Omental fat pad (tissue), 4 donors: ENCODE measurements around the gene TFEB. TPM values are rescaled to one million over a fixed set of nuclear protein-coding genes. Genes with fewer than 3 reads are reported as not detected.

Experiments used
- ATAC-seq: fragments of 150-250 bp; one replicate; pipeline ENCODE4 v1.9.1; 2016; ENCODE audit warnings: mild to moderate bottlenecking, moderate library complexity; ENCODE audit not compliant: low FRiP score
- DNase-seq: peaks from one replicate; pipeline ENCODE4 v3.0.0-alpha.2; 2019; ENCODE audit warnings: low spot score
- total RNA-seq, 4 donors: library from RNA; depleted of rRNA; stranded (reverse); fragments of >200 nt; gene quantifications; one replicate each; pipeline ENCODE4 v1.1.0, GENCODE V29; 2016
- TF ChIP-seq, protein P1 (sequence below), 3 donors: fragments of 450-650 bp; IDR thresholded peaks; one replicate each; pipeline ENCODE4 v1.5.1; 2016 to 2017; ENCODE audit warnings: antibody characterized with exemption in 3 of 3, mild to moderate bottlenecking in 3 of 3, moderate library complexity in 2 of 3

TFEB gene
- total RNA-seq, 4 donors from 2014 or later, result 7.1 to 24.4 (median 14.5) TPM

- DNase-seq (no peak), ATAC-seq (no peak)
- TF ChIP-seq, protein P1, sequence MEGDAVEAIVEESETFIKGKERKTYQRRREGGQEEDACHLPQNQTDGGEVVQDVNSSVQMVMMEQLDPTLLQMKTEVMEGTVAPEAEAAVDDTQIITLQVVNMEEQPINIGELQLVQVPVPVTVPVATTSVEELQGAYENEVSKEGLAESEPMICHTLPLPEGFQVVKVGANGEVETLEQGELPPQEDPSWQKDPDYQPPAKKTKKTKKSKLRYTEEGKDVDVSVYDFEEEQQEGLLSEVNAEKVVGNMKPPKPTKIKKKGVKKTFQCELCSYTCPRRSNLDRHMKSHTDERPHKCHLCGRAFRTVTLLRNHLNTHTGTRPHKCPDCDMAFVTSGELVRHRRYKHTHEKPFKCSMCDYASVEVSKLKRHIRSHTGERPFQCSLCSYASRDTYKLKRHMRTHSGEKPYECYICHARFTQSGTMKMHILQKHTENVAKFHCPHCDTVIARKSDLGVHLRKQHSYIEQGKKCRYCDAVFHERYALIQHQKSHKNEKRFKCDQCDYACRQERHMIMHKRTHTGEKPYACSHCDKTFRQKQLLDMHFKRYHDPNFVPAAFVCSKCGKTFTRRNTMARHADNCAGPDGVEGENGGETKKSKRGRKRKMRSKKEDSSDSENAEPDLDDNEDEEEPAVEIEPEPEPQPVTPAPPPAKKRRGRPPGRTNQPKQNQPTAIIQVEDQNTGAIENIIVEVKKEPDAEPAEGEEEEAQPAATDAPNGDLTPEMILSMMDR (IDR thresholded peaks at IDR 0.05), result no peak
Observed at GRCh38 chr6:41685641-41686380, 49.6 kb downstream of the TFEB start.

- TF ChIP-seq, protein P1 (IDR thresholded peaks at IDR 0.05), result no peak
- ATAC-seq (no peak), DNase-seq (no peak)
Observed at GRCh38 chr6:41684311-41685180, 50.9 kb downstream of the TFEB start.

GRCh38 chr6:41683523-41684310 lies 51.7 kb downstream of the TFEB start:
- peak; percentile 80 for ATAC-seq

GRCh38 chr6:41683273-41683522 lies 52.2 kb downstream of the TFEB start:
- TF ChIP-seq, protein P1 (IDR thresholded peaks at IDR 0.05), result no peak
- no peak for ATAC-seq
- DNase-seq, result no peak

More at GRCh38 chr6:41683523-41684310, 51.7 kb downstream of the TFEB start:
- TF ChIP-seq, protein P1 (IDR thresholded peaks at IDR 0.05), result peak in 1 of 3 donors; percentile 81
- DNase-seq, result peak; percentile 63

DNA sequence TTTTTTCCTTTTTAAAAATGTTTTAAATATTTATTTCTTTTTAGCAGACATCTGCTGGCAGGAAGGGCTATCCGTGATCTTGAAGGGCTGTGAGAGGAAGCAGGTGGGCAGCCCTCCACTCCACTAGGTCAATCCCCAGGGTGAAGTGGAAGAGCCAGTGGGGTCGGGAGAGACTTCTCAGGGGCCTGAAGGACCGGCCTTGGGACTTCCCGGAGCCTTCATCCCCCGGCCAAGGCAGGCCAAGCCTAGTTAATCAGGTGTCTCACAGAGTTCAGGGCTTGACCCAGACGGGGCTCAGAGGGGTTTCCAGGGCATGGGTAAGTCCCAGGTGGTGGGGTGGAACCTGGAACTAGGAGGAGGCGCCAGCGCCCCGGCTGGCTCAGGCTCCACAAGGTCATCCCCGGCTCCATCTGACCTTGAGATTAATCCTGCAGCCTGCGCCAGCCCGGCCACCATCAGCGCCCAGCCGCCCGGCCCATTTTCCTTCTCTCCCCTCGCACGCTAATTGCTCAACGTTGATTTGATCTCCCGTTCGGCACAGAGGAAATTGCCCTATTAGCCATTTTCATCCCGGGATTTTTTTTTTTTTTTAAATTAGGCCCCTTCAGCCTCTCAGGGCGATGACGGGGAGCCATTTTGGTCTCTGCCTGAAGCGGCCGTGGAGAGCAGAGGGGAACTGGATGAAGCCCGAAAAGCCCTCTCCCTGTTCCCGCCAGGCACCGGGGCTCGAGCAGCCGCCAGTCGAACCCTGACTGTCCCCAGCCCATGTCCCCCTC lies 52.7 kb downstream of the TFEB start:
- no peak for ATAC-seq
- TF ChIP-seq, protein P1 (IDR thresholded peaks at IDR 0.05), result no peak
- DNase-seq, result no peak

DNA sequence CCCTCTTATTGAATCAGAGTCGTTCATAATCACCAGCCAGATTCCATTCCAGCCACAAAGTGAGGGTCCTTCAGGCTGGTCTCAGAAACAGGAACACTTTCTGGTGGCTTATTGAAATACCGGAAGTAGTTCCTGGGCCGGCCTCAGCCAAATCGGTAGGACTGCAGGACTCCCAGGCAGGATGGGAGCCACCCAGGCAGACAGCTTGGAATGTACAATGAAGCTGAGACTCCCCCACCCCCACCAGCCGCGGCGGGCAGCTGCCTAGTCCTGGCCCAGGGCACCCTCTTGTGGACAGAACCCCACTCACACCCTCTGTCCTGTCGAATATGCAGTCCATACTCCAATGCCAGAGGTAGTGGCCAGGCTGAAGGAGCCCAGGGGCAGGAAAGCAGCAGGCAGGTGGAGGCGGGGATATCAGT lies 53.3 kb downstream of the TFEB start:
- peak; percentile 82 for DNase-seq
- peak; percentile 90 for ATAC-seq
- TF ChIP-seq, protein P1 (IDR thresholded peaks at IDR 0.05), result peak in 1 of 3 donors; percentile 46
